Lower leg skin (tissue), 4 donors: ENCODE data around the gene PLPPR3. TPM values are rescaled to one million over a fixed set of nuclear protein-coding genes. Genes with fewer than 3 reads are reported as not detected.

Source experiments
- DNase-seq, 2 donors: peaks; one replicate each; pipeline ENCODE4 v3.0.0-alpha.2; 2019; ENCODE audit warnings: low spot score in 2 of 2
- H3K4me3 ChIP-seq: fragments of 200-600 bp; sonication (generic); 2 replicates; pipeline ENCODE4 v1.5.1; 2017; ENCODE audit warnings: mild to moderate bottlenecking, low read depth; ENCODE audit not compliant: poor library complexity, severe bottlenecking
- POLR2A ChIP-seq, 2 donors: fragments of 450-650 bp; IDR thresholded peaks; one replicate each; pipeline ENCODE4 v1.6.1; 2016 to 2017; ENCODE audit warnings: antibody characterized with exemption in 2 of 2, mild to moderate bottlenecking in 1 of 2, moderate library complexity in 1 of 2
- whole genome bisulfite sequencing, 2 donors: methylation state at CpG; one replicate each; pipeline ENCODE4 v1.1.5; 2018; 5-methylcytosine and 5-hydroxymethylcytosine counted together
- intact Hi-C: fragments of 100-400 bp; cut with DNase I; formaldehyde crosslinking; loops from one replicate; pipeline ENCODE4 v1.15.0; 2023; ENCODE audit warnings: low total_unique reads
- total RNA-seq, 4 donors: library from RNA; depleted of rRNA; stranded (reverse); fragments of >200 nt; gene quantifications; one replicate each; pipeline ENCODE4 v1.1.0, GENCODE V29; 2016
- TF ChIP-seq, protein P1 (sequence below), 3 donors: fragments of 450-650 bp; IDR thresholded peaks; one replicate each; pipeline ENCODE4 v1.5.1; 2016; ENCODE audit warnings: antibody characterized with exemption in 3 of 3, mild to moderate bottlenecking in 3 of 3, moderate library complexity in 2 of 3

PLPPR3 gene
- total RNA-seq, 4 donors from 2014 or later: not detected

DNA sequence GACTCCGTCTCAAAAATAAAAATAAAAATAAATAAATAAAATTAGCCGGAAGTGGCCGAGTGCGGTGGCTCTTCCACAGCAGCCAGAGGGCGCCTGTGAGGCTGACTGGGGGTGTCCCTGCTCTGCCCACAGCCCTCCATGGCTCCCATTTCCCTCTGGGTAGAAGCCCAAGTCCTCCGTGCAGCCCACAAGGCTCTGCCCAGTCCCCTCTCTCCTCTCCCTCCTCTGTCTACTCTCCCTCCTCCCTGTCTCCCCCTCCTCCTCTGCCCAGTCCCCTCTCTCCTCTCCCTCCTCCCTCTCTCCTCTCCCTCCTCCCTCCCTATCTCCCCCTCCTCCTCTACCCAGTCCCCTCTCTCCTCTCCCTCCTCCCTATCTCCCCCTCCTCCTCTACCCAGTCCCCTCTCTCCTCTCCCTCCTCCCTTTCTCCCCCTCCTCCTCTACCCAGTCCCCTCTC is 50.4 kb downstream of the PLPPR3 start:
- H3K4me3 ChIP-seq: no peak overlapping the region
- no peak for DNase-seq
- no peak for TF ChIP-seq POLR2A (IDR thresholded peaks at IDR 0.05)
- TF ChIP-seq, protein P1, sequence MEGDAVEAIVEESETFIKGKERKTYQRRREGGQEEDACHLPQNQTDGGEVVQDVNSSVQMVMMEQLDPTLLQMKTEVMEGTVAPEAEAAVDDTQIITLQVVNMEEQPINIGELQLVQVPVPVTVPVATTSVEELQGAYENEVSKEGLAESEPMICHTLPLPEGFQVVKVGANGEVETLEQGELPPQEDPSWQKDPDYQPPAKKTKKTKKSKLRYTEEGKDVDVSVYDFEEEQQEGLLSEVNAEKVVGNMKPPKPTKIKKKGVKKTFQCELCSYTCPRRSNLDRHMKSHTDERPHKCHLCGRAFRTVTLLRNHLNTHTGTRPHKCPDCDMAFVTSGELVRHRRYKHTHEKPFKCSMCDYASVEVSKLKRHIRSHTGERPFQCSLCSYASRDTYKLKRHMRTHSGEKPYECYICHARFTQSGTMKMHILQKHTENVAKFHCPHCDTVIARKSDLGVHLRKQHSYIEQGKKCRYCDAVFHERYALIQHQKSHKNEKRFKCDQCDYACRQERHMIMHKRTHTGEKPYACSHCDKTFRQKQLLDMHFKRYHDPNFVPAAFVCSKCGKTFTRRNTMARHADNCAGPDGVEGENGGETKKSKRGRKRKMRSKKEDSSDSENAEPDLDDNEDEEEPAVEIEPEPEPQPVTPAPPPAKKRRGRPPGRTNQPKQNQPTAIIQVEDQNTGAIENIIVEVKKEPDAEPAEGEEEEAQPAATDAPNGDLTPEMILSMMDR (IDR thresholded peaks at IDR 0.05): no peak
- WGBS, 2 donors: 13% methylated on average over 6 of the region's 6 CpGs
- intact Hi-C loops: no loop called here

DNA sequence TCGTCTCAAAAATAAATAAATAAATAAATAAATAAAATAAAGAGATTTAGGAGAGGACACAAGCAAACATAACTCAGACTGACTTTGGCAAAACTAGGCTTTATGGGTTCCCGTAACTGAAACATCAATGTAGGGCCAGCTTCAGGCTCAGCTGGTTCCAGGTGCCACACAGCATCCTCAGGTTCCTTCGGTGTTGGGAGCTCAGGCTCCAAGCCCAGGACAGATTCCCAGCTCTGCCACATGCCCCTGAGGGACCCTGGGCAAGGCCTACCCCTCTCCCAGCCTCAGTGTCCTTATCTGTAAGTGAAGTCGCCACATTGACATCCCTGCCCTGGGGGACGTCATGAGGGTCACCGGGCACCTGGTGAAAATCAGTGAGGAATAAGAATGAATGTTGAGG is 52.1 kb downstream of the PLPPR3 start:
- no peak for TF ChIP-seq POLR2A (IDR thresholded peaks at IDR 0.05)
- TF ChIP-seq, protein P1 (IDR thresholded peaks at IDR 0.05): no peak
- no peak overlapping the region for H3K4me3 ChIP-seq
- WGBS, 2 donors: 75 to 82% methylated on average over 6 of the region's 6 CpGs
- intact Hi-C loops: loop anchor here (1.0 to 10.0 kb wide), 4 partner anchors 19 to 205 kb away; partner anchors contain the start of genes KISS1R and PRTN3
- DNase-seq: no peak

DNA sequence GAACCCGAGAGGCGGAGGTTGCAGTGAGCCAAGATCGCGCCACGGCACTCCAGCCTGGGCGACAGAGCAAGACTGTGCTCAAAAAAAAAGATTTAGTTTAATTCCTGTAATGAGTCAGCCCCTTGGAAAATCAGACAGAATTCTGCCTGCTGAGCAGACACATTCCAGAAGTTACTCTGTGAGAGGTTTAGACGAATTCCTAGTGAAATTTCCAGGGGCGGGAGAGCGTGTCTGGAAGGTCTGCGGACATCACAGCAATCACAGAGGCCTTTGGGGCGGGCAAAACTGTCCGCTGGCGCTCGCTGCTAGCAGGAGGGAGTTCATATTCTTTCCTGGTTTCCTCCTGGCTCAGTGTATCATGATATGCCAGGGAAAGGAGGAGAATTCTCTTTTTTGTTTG is 53.3 kb downstream of the PLPPR3 start:
- WGBS, 2 donors: 53 to 75% methylated on average over 14 of the region's 14 CpGs
- TF ChIP-seq POLR2A (IDR thresholded peaks at IDR 0.05): no peak
- TF ChIP-seq, protein P1 (IDR thresholded peaks at IDR 0.05): no peak
- intact Hi-C loops: loop anchor here (5.0 to 10.0 kb wide), 3 partner anchors 76 to 206 kb away; partner anchors contain the start of genes KISS1R and PRTN3
- no peak for DNase-seq
- H3K4me3 ChIP-seq: no peak overlapping the region

DNA sequence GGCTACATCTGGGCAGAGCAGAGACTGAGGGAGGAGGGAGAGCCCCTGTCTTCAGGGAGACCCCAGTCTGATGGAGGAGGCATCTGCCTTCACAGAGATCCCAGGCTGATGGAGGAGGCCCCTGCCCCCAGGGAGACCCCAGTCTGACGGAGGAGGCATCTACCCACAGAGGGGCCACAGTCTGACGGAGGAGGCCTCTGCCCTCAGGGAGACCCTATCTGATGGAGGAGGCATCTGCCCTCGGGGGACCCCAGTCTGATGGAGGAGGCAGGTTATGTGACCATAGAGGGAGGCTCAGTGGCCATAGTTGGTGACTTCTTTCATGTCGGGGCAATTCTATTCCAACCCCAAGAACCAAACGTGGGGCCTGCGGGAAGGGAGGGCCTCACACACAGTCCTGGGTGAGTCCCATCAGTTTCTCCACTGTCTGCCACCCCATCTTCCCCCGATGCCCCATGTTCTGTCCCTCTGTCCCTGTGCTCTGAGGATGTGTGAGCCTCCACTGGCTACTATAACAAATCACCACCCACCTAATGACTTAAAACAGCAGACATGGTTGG is 56.5 kb downstream of the PLPPR3 start:
- TF ChIP-seq POLR2A (IDR thresholded peaks at IDR 0.05): no peak
- TF ChIP-seq, protein P1 (IDR thresholded peaks at IDR 0.05): no peak
- H3K4me3 ChIP-seq: no peak overlapping the region
- intact Hi-C loops: loop anchor here (5.0 to 10.0 kb wide), 3 partner anchors 80 to 210 kb away; partner anchors contain the start of genes KISS1R and PRTN3
- no peak for DNase-seq
- WGBS, 2 donors: 68 to 83% methylated on average over 7 of the region's 7 CpGs

DNA sequence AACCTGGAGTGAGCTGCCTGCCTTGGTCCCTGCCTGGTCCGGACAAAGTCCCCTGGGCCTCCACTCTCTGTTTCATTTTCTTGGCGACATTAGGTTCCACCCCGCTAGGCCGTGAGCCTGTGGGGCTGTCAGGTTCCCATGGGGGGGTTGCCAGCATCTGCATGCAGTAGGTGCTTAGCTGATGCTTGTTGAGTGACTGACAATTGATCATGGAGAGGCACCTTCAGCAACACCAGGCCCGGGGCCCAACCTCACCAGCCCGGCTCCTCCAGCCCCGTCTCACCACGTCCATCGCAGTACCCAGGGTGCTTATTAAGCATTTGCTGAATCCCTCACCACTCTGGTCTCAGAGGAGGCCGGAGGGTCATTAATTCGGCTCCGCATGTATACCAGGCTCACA is 57.5 kb downstream of the PLPPR3 start:
- H3K4me3 ChIP-seq: no peak overlapping the region
- 94 to 97% methylated on average over 12 of the region's 12 CpGs for WGBS, 2 donors
- no peak for DNase-seq
- intact Hi-C loops: loop anchor here (10.0 kb wide), 2 partner anchors 80 to 210 kb away; partner anchors contain the start of gene PRTN3
- TF ChIP-seq POLR2A (IDR thresholded peaks at IDR 0.05): no peak
- TF ChIP-seq, protein P1 (IDR thresholded peaks at IDR 0.05): no peak
